ENCODE measurements around the gene KNDC1.

DNA sequence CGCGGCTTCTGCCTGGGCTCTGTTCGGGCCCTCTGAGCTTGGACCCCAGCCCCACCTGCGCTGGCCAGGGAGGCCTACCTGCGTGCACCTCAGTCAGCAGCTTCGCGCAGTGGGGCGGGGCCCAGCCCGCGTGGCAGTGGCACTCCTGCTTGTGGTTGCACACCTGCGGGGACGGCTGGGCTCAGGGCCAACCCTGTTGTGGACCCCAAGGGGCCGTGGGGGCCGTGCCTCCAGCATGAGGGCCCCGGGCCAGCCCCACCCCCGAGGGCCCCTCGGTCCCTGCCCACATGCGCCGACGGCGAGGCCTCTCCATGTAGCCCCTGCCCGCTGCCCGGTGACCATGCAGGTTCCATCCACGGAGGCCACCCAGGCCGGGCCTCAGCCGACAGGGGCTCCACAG is 109.3 kb downstream of the KNDC1 start:
- TF ChIP-seq CTCF (IDR thresholded peaks at IDR 0.05) (no peak), POLR2A (IDR thresholded peaks at IDR 0.05) (no peak)
